ENCODE measurements around the gene MEGF11.
"Not testable (repeated sequence)": the region's sequence is repeated elsewhere in the genome, so short reads cannot be mapped to it uniquely, and the experiment has no call there.

Gene MEGF11

DNA sequence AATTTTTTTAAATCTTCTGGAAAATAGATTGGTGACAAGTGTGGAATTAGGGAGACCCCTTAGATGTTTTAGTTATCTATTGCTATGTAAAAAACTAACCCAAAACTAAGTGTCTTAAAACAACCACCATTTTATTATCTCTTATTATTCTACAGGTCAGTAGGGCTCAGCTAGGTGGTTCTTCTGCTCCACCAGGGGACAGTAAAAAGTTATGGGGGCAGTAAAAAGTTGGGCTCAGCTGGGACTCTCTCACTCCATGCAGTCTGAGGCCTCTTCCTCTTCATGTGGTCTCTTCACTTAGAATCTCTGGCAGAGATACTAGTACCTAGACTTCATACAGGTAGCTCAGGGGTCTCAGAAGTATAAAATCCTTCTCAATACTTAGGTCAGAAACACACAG, 21.8 kb upstream of the MEGF11 start:
- DNase-seq = no peak

DNA sequence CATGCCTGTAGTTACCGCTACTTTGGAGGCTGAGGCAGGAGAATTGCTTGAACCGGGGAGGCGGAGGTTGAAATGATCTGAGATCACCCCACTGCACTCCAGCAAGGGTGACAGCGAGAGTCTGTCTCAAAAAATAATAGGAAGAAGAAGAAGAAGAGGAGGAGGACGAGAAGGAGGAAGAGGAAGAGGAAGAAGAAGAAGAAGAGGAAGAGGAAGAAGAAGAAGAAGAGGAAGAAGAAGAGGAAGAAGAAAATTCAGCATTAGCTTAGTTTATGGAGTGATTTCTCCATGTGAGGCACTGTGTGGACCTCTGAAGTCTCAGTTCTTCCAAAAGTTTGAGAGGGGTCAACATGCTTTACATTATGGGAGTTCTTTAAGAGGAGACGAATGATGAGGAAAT, 17.4 kb upstream of the MEGF11 start:
- no peak for DNase-seq

DNA sequence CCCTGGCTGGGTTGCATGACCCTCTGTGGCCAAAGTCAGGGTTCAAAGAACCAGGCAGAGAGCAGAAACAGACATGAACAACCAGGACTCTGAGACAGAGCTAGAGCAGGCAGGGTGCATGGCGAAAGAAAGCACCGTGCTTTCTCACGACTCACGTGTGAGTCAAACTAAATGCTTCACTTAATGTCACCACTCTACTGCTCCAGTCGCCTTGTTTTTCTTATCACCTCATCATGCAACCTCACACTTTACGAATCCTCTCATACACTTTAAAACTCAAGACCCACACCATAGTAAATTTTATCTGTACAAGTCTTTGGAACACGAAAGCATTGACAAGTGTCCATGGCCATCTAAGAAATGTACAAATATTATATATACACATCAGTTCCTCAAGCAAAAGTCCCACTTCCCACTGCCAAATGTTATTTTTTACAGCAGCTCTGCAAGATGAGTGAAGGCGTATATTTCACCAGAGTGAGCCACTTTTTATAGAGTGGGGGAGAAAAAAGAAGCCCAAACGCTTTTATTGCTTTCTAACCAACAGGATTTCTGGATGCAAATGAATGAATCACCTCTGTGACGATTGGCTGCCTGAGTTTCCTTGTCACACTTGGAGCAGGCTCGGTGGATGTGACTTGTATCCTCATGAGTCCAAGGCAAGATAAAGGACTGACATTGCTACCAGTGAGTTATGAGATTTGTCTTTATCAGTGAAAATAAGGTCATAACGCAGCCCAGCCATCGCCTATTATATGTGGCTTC, 16.0 kb upstream of the MEGF11 start:
- DNase-seq = no peak

DNA sequence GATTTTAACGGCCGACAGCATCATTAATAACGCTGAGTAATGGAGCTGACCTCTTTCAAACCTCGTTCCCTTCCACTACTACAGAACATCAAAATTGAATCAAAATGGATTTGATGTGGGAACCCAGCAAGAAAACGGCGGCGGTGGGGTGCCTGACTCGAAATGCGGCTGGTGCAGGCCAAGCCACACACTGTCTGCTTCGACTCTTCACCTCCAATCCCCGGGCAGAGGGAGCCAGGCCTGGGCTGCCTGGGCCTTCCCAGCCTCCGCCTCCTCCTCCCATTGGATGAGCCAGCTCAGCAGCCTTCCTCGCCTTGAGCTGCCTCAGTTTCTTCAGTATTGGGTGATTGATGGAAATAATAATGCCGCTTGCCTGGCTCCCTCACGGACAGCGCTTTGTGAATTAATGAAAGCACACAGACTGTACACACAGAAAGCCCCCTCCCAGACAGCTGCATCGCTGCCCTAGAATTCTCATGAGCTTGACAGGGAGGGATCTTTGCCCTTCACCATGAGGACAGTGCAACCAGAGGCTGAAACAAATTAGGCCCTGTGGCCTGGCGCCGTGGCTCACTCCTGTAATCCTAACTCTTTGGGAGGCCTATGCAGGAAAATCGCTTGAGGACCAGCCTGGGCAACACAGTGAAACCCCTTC, 11.4 kb upstream of the MEGF11 start:
- no peak for DNase-seq

DNA sequence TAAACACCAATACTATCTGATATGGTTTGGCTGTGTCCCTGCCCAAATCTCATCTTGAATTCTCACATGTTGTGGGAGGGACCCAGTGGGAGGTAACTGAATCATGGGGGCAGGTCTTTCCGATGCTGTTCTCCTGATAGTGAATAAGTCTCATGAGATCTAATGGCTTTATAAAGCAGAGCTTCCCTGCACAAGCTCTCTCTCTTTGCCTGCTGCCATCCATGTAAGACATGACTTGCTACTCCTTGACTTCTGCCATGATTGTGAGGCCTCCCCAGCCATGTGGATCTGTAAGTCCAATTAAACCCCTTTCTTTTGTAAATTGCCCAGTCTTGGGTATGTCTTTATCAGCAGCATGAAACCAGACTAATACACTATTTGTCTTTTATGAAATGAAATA, 9.3 kb upstream of the MEGF11 start:
- DNase-seq = not testable (repeated sequence)

DNA sequence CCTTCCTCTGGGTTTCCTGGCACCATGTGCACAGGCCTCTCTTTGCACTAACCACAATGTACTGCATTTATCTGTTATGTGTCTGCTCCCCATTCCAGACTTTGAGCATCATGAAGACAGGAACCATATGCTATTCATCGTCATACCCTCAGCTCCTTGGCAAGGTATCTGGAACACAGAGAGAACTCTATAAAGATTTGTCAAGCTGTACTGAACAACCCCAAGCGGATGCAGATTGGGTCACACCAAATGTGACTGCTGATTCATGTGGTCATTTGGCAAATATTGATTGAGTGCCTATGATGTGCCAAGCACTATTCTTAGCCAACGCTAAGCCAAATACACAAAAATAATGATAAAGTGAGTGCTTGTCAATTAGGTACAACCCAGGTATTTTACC, 7.5 kb upstream of the MEGF11 start:
- DNase-seq = no peak

DNA sequence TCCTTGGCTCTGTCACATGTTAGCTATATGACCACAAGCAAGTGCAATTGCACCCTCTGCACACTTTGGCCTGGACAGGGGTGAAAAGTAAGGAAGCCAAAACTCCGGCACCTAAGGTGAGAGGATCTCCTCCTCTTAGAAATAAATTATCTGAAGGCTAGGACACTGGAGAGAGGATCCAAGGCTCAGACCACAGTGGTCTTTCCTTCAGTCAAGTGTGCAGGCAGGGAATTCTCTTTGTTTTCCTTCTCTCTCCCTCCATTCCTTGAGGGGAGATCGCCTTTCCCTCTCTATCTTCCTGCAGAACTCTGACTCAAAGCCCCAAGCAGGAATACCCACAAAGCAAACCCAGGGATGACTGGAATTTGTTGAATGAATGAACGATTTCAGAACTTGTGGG, 3.1 kb upstream of the MEGF11 start:
- DNase-seq = no peak

DNA sequence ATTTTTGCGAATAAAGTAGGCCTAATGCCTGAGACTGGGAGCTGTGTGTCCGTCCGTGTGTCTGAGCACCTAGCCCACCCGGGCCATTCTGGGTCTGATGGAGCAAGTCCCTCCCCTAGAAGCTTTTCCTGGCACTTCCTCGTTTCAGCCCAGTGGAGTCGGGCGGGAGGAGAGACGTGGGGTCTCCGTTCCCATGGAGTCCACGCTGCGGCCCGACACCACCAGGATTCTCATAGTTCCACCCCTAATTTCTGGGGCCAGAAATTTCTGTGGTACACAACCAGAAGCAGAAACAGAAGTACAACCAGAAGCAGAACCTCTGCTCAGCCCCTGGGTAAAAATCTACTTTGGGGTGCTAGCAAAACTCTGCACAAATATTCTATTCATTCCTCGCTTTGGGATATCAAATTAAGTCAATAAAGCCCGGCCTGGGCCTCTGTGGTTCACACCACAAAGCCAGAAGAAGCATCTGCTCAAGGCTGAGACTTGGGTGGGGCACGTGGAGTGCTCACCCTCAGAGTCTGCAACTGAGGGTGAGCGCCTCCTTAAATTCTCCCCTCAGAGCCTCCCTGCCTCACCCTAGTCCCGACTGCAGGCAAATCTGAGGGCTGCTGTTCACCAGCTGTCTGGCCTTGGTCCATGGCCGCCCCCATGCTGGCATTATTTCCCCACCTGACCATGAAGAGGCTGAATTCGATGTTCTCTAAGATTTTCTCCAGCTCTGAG, 1.6 kb upstream of the MEGF11 start:
- DNase-seq = no peak

DNA sequence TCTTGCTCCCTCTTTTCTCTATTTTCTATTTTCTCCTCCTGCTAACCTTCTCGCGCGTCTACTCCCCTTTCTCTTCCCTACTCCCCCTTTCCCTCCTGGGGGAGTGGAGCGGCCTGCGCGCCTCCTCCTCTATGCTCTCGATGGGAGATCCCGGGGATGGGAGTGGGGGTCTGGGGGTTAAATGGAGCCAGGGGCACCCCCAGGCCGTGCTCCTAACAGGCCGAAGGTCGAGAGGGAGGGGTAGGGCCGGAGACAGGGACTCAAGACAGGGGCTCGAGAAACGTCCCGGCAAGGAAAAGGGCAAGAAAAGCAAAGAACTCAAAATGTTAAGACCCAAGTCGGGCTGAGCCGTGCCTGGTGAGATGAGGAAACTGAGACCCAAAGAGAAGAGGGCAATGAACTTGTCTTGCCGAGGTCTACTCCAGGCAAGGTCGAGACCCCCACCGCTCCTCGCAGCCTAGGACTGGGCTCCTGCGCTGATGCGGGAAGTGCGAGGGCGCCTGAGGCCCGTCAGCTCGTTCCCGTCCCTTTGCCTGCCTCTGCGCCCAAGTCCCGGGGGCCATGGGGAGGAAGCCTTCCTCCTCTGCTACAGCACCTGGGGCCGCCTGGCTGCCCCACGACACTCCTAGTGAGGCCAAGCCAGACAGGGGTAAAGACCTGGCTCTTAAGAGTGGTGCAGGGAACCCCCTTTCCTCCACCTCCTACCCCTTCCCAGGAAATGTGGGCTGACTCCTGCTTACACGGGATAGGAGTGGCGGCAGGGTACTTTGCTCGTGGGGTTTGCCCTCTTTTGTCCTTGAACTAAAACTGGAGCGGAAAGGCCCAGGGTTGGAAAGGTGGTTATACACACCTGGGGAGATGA, 770 bp upstream of the MEGF11 start:
- no peak for DNase-seq

DNA sequence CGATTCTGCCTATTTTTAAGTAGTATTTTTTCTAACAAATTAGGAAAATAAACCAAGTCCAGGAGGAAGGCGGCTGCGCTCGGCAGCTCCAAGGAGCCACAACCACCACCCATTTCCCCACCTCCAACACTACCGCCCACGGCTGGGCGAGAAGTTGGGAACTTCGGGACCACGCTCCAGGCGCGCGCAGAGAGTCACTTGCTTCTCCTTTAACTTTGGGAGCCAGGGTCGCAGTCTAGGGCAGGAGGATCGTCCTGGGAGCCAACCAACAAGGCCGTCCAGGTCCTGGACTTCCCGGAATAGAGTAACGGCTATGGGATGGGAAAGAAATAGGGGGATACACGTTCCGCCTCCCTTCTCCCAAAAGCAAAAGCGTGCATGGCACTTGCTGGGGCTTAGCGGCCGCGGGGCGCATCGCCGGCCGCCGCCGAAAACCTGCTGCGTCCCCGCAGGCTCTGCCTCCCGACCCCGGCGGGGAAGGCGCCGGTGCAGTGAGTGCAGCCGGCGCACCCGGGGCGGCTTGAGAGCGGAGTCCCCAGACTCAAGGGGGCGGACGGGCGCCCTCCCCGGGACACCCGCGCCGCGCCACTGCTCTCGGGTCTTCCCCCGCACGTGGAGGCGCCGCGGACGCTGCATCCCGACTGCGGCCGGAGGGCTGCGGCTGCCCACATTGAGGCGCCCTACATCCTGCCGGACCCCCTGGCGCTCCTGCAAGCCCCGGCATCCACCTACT, 699 bp downstream of the MEGF11 start:
- DNase-seq = no peak

DNA sequence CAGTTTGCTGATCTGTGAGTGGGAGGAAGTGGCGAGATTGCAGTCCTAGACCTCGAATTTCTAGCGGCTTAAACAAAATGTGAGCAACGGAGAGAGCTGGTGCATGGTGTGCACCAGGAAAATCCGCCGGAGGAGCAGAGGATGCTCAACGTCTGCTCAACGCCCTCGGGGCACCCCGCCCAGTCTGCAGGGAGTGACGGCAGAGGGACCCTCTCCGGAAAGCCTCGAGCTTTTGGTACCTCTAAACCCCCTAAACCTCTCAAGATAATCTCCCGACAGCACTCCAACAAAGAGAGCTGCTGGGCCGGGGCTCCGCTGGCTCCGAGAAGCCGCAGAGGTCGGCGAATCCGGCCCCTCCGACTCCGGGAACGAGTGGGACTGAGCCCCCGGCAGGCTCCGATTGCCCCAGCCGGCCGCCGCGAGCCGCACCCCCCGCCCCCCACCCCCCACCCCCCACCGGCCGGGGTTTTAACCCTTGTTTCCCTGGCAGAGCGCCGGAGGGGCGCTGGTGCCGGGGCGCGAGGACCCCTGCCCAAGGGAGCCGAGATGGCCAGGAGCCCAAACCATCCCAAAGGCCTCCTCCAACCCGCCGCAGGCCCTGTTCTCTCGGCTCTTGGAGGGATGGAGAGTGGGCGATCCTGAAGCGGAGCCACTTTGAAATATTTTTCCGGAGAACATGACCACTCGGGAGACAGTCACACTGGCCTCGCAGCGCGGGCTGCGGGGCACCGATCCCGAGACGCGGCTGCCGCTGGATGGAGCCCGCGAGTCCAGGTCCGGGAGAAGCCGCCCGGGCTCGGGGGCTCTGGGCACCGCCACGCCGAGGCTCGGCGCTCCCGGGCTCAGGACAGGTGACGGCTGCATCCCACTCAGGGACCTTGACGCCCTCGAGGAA, 1.5 kb downstream of the MEGF11 start:
- DNase-seq = no peak

DNA sequence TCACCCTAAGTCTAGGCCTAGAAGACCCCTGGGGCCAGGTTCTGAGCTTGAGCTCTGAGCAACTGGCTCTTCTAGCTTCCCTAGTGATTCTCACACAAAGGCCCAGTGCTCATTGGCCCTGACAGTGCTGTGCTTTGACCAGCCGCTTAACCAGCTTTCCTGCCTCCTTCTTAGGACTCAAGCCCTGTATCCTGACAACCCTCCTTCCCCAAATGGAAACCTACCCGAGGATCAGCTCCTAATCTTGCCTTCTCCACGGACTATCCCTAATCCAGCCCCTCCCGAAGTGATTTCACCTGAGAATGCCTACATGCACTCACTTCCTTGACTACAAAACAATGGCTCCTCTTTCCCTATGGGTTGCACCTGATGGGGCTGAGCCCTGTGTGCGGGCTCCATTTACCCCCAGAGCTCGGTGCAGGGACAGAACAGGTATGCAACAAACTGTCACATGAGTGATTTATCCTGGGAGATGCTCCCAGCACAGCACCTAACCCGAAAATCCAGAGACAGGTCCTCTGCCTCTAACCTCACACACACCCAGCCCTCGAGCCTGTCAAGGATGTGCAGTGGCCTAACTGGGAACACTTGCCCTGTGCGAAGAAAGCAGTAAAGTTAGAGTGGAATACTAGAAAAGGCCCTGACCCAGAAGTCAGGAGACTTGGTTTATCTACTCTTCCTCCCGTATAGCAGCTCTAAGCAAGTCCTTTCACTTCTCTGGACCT, 2.3 kb downstream of the MEGF11 start:
- DNase-seq = no peak

DNA sequence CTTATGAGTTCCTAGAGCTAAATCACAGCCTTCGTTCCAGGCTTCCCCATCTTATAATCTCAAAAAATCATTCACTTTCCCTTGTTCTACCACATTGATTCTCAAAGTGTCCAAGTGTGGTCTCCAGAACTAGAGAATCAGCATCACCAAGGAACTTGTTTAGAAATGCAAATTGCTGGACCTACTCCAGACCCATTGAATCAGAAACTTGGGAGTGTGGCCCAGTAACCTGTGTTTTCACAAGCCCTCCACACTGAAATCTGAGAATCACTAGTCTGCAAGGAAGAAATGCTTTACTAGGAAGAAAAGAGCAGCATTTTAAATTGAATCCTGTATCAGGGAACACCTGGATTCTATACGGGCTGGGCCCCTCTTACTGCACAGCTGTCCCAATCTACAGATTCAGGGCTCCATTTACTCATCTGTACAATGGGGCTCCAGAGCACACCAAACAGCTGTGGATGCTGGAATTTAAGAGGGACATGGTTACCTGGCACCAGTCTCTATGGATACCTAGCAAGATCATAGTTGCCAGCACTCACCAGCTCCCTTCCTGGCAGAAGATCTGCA, 3.9 kb downstream of the MEGF11 start:
- DNase-seq = no peak

DNA sequence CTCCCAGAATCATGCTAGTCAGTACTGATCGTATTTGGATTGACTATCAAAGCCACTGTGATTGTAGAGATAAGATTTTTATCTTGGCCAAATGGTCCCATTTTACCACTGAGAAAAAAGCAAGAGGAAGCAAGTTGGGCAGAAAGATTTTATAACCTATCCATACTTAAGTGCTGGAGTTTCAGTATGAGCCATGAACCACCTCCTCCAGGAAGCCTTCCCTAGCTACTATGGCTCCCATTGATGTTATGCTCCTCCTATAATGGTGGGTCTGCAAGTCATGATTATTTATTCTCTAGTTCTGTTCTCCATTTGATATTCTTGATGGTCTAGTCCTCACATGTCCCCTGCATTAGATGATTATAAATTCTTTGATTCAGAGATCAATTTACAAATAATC, 6.6 kb downstream of the MEGF11 start:
- no peak for DNase-seq

DNA sequence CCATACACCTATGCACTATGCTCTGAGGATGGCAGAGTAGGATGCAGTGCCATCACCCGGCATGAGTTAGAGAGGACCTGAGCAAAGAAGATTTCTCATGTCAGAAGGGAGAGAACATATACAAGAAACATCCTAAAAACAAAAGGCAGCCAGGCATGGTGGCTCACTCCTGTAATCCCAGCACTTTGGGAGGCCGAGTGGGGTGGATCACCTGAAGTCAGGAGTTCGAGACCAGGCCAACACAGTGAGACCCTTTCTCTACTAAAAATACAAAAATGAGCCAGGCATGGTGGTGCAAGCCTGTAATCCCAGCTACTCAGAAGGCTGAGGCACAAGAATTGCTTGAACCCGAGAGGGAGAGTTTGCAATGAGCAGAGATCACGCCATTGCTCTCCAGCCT, 7.7 kb downstream of the MEGF11 start:
- DNase-seq = not testable (repeated sequence)

DNA sequence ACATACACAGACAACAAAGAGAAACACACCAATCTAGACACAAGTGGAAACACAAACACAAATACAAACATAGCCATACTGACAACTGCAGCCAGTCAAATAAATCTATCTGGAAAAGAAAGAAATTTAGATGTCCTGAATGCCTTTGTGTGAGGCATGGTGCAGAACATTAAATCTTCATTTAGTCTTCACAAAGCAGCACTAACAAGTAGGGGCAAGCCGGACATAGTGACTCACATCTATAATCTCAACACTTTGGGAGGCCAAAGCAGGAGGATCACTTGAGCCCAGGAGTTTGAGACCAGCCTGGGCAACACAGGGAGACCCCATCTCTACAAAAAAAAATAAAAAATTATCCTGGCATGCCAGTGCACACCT, 11.7 kb downstream of the MEGF11 start:
- no peak for DNase-seq

DNA sequence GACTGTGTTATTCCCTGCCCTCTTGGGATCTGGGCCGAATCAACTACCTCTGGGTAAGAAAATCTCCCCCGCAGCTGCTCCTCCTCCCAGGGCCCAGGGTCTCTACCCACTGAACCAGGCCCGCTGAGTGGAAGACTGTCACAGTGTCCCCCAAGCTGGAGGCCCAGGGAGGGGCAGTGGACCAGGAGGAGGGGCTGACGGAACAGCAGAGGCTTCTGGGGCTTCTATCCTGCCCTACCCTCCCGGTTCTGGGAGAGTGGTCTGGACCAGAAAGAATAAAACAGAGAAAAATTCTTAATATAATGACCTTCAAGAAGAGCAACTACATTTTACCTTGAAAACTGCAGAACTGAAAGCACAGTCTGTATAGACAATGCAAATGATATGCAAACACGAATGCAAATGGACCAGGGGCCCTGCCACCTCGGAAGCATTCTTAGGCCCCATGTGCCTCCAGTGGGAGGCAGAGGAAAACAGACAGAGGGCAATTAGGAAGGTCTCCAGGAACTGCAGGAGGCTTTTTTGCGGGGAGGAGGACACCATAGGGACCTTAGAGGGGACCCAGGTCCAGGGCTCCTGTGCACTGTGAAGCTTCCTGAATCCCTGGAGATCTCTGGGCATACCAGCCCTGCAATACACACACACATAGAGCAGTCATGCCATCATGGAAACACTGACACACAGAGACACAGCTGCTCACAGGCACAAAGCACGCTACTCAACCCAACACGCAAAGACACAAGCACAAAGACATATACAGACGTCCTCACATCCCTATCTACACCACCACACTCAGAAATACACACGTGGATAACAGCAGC, 12.3 kb downstream of the MEGF11 start:
- no peak for DNase-seq

DNA sequence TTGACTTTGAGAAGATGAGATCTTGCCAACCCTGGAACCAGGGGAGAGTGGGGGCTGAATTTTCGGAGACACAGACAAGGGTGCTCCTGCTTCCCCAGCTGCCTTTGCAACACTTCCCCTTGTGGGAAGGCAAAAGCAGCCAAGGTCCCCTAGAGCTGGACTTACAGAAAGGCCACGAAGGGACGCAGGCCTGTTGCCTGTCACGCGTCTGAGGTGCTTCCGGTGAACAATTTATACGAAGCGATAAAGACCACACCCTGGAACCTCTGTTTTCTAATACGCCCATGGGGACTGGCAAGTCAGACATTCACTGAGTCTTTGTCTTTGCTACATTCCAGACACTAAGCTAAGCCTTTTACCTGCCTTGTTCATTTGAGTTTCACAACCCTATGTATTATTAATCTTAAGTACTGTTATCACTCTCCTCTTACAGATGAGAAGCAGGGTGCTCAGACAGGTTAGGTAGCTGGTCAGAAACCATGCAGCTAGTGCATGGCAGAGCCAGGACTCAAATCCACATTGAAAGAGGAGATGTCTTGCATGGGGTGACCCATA, 13.2 kb downstream of the MEGF11 start:
- DNase-seq = no peak

DNA sequence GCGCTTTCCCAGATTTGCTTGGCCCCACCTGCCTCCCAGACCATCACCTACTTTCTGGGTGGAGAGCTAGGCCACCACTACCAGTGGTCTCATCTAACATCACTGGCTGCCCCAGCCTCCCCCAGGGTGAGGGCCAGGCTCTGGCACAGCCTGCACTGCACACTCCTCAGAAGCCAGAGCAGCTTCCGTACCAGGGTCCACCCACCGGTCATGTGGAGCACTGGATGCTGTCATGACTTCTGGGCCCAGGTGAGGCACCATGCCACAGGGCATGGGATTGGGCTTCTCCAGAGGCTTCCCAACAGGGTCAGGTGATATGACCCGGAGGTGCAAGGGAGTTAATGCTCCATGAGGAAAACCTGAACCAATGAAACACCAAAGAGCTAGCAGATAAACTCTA, 14.0 kb downstream of the MEGF11 start:
- no peak for DNase-seq

Data from NCI-H2107 (cell line).